CD14-positive monocyte (primary cell): ENCODE measurements around the gene LTO1. TPM values are rescaled to one million over a fixed set of nuclear protein-coding genes. Genes with fewer than 3 reads are reported as not detected.

Experiments used
- DNase-seq, 3 donors: peaks; one replicate each; pipeline ENCODE4 v3.0.0-alpha.2; 2011 to 2022
- H2AFZ ChIP-seq: 2 replicates; pipeline ENCODE4 v1.6.0; 2012; ENCODE audit warnings: mild to moderate bottlenecking, low read depth, low read length, inconsistent platforms; ENCODE audit not compliant: insufficient read depth, poor library complexity, severe bottlenecking
- H3K27ac ChIP-seq, 2 donors: 1 replicate in 1 of 2; 2 replicates in 1 of 2; pipeline ENCODE4 v1.5.1; 2012 to 2013; ENCODE audit warnings: low read length in 2 of 2, control low read depth in 1 of 2, inconsistent platforms in 1 of 2, low read depth in 1 of 2, mild to moderate bottlenecking in 1 of 2
- H3K27me3 ChIP-seq, 2 donors: one replicate each; pipeline versions ENCODE4 v1.6.0 to v1.6.1; 2011 to 2013; ENCODE audit warnings: low read length in 2 of 2; ENCODE audit not compliant: control insufficient read depth in 2 of 2, insufficient read depth in 2 of 2
- H3K36me3 ChIP-seq, 2 donors: replicated peaks in 1 of 2; 1 replicate in 1 of 2; 2 replicates in 1 of 2; pipeline versions ENCODE4 v1.5.1 to v1.6.1; 2012 to 2013; ENCODE audit warnings: low read length in 2 of 2, control low read depth in 1 of 2, inconsistent platforms in 1 of 2, mild to moderate bottlenecking in 1 of 2; ENCODE audit not compliant: insufficient read depth in 2 of 2, control insufficient read depth in 1 of 2
- H3K4me1 ChIP-seq, 2 donors: 1 replicate in 1 of 2; 2 replicates in 1 of 2; pipeline versions ENCODE4 v1.5.1 to v1.6.1; 2012 to 2013; ENCODE audit warnings: low read length in 2 of 2, control low read depth in 1 of 2, inconsistent platforms in 1 of 2, mild to moderate bottlenecking in 1 of 2, moderate library complexity in 1 of 2; ENCODE audit not compliant: insufficient read depth in 2 of 2, control insufficient read depth in 1 of 2
- H3K4me2 ChIP-seq: replicated peaks from 2 replicates; pipeline ENCODE3; 2012; ENCODE audit warnings: low read length, moderate library complexity, mild to moderate bottlenecking; ENCODE audit not compliant: poor library complexity, severe bottlenecking; ENCODE audit errors: extremely low read depth
- H3K4me3 ChIP-seq, 3 experiments: fragments of 200-600 bp in 1 of 3; sonication (generic) in 1 of 3; replicated peaks in 1 of 3; 1 replicate in 2 of 3; 2 replicates in 1 of 3; pipeline ENCODE4 v1.5.1; 2011 to 2013; ENCODE audit warnings: low read length in 3 of 3, mild to moderate bottlenecking in 3 of 3, control low read depth in 2 of 3, low read depth in 2 of 3, inconsistent platforms in 1 of 3, moderate library complexity in 1 of 3
- H3K79me2 ChIP-seq: 2 replicates; pipeline ENCODE4 v1.6.0; 2012; ENCODE audit warnings: mild to moderate bottlenecking, control low read depth, inconsistent platforms, low read length, moderate library complexity; ENCODE audit not compliant: insufficient read depth
- H3K9ac ChIP-seq: 2 replicates; pipeline ENCODE4 v1.6.0; 2017; ENCODE audit warnings: low read length, mild to moderate bottlenecking; ENCODE audit not compliant: insufficient read depth, poor library complexity, severe bottlenecking
- H3K9me3 ChIP-seq, 2 donors: replicated peaks in 1 of 2; 1 replicate in 1 of 2; 2 replicates in 1 of 2; pipeline versions ENCODE4 v1.5.1 to v1.6.1; 2012 to 2013; ENCODE audit warnings: low read length in 2 of 2, control low read depth in 1 of 2; ENCODE audit not compliant: control insufficient read depth in 1 of 2, insufficient read depth in 1 of 2
- H4K20me1 ChIP-seq: 2 replicates; pipeline ENCODE4 v1.6.0; 2012; ENCODE audit warnings: mild to moderate bottlenecking, low read length, control low read depth, moderate library complexity; ENCODE audit not compliant: insufficient read depth
- H3K27ac Mint-ChIP-seq, 7 donors: one replicate each; pipeline ENCODE4 v1.8.0; 2020; ENCODE audit warnings: mild to moderate bottlenecking in 7 of 7, mixed read lengths in 7 of 7, moderate library complexity in 6 of 7, inconsistent platforms in 2 of 7
- H3K27me3 Mint-ChIP-seq, 3 donors: one replicate each; pipeline ENCODE4 v1.8.0; 2021 to 2022; ENCODE audit warnings: low read depth in 3 of 3, mild to moderate bottlenecking in 3 of 3, mixed read lengths in 3 of 3, moderate library complexity in 3 of 3, inconsistent platforms in 1 of 3
- H3K36me3 Mint-ChIP-seq, 2 donors: one replicate each; pipeline ENCODE4 v1.8.0; 2020; ENCODE audit warnings: mixed read lengths in 2 of 2, inconsistent platforms in 1 of 2, mild to moderate bottlenecking in 1 of 2
- H3K4me1 Mint-ChIP-seq: one replicate; pipeline ENCODE4 v1.8.0; 2020; ENCODE audit warnings: mild to moderate bottlenecking, mixed read lengths
- H3K4me3 Mint-ChIP-seq, 2 donors: one replicate each; pipeline ENCODE4 v1.8.0; 2020; ENCODE audit warnings: mild to moderate bottlenecking in 2 of 2, mixed read lengths in 2 of 2, moderate library complexity in 1 of 2
- H3K9me3 Mint-ChIP-seq, 7 donors: one replicate each; pipeline ENCODE4 v1.8.0; 2020 to 2022; ENCODE audit warnings: mixed read lengths in 7 of 7, mild to moderate bottlenecking in 6 of 7, moderate library complexity in 6 of 7, inconsistent platforms in 2 of 7
- WGBS: methylation state at CpG from one replicate; pipeline ENCODE4 v1.1.5; 2013; ENCODE audit warnings: missing lambda C conversion rate; ENCODE audit not compliant: insufficient coverage; 5-methylcytosine and 5-hydroxymethylcytosine counted together
- intact Hi-C, 2 donors: fragments of 100-400 bp; cut with micrococcal nuclease; formaldehyde crosslinking; loops; one replicate each; pipeline versions ENCODE4 v1.15.0 to v1.15.1; 2023
- polyA plus RNA-seq, 3 donors: library from polyadenylated mRNA; depleted of rRNA in 1 of 3; unstranded in 2 of 3; stranded (reverse) in 1 of 3; fragments of 300-500 nt in 2 of 3; fragments of >200 nt in 1 of 3; fragmentation: Illumina TruSeq in 2 of 3; gene quantifications; 1 replicate in 2 of 3; 2 replicates in 1 of 3; pipeline ENCODE4 v1.2.3, GENCODE V29; 2012 to 2021
- TF ChIP-seq, protein P1 (sequence below): fragments of 200-600 bp; IDR thresholded peaks from one replicate; pipeline ENCODE4 v1.8.0; 2022; ENCODE audit warnings: antibody characterized with exemption, mild to moderate bottlenecking

The LTO1 gene
- polyA plus RNA-seq, 3 donors, result 3.9 to 27.1 (median 5.2) TPM

GRCh38 chr11:69686856-69687255 lies 11.7 kb upstream of the LTO1 start:
- no peak for DNase-seq
- H3K36me3 Mint-ChIP-seq, result no peaks in the 10 kb centered on the region
- peak overlapping the region in 1 of 2 donors; percentile 51 for H3K4me3 Mint-ChIP-seq
- H3K27ac Mint-ChIP-seq, result no peak overlapping the region
- no peaks in the 10 kb centered on the region for H3K79me2 ChIP-seq
- no peak overlapping the region for H3K4me2 ChIP-seq
- no peaks in the 10 kb centered on the region for H4K20me1 ChIP-seq
- no peak overlapping the region for H3K9ac ChIP-seq
- H3K4me1 Mint-ChIP-seq, result peaks cover 8% of the 10 kb centered on the region
- H3K9me3 ChIP-seq, result peaks cover 0 to 6% of the 10 kb centered on the region in 2 donors
- peaks cover 29 to 63% (median 41%) of the 10 kb centered on the region in 3 donors for H3K27me3 Mint-ChIP-seq
- intact Hi-C loops, result loop anchor here in 1 of 2 donors (1.0 to 10.0 kb wide), 2 partner anchors 201 to 508 kb away; no protein-coding TSS in a partner anchor
- no peak overlapping the region for H3K4me3 ChIP-seq
- no peak overlapping the region for H3K27ac ChIP-seq
- WGBS, result 96% methylated on average over 7 of the region's 8 CpGs
- no peak overlapping the region for H2AFZ ChIP-seq
- peaks cover 4 to 21% of the 10 kb centered on the region in 2 donors for H3K27me3 ChIP-seq
- TF ChIP-seq, protein P1, sequence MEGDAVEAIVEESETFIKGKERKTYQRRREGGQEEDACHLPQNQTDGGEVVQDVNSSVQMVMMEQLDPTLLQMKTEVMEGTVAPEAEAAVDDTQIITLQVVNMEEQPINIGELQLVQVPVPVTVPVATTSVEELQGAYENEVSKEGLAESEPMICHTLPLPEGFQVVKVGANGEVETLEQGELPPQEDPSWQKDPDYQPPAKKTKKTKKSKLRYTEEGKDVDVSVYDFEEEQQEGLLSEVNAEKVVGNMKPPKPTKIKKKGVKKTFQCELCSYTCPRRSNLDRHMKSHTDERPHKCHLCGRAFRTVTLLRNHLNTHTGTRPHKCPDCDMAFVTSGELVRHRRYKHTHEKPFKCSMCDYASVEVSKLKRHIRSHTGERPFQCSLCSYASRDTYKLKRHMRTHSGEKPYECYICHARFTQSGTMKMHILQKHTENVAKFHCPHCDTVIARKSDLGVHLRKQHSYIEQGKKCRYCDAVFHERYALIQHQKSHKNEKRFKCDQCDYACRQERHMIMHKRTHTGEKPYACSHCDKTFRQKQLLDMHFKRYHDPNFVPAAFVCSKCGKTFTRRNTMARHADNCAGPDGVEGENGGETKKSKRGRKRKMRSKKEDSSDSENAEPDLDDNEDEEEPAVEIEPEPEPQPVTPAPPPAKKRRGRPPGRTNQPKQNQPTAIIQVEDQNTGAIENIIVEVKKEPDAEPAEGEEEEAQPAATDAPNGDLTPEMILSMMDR, result no peak
- H3K4me1 ChIP-seq, result peaks cover 3 to 4% of the 10 kb centered on the region in 2 donors
- H3K36me3 ChIP-seq, result no peaks in the 10 kb centered on the region
- peaks cover 1 to 16% (median 9%) of the 10 kb centered on the region in 7 donors for H3K9me3 Mint-ChIP-seq

DNA sequence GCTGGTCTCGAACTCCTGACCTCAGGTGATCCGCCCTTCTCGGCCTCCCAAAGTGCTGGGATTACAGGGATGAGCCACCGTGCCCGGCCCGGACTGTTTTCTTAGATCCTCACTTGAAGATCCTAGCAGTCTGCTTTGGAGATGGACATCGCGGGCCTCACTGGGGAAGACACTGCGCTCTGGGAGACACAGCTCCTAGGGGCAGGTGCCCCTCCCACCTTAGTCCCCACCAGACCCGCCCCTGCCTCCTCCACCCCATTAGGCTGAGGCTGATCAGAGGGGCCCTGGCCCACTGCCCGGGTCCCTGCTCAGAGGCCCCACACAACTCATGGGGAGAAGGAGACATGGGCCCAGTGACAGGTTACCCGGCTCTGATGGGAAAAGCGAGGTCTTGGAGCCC lies 11.3 kb upstream of the LTO1 start:
- 88% methylated on average over 11 of the region's 13 CpGs for WGBS
- Mint-ChIP-seq H3K27me3 (peaks cover 29 to 63% (median 41%) of the 10 kb centered on the region in 3 donors), H3K36me3 (no peaks in the 10 kb centered on the region), H3K4me1 (peaks cover 8% of the 10 kb centered on the region), H3K4me3 (peak overlapping the region in 1 of 2 donors; percentile 76), H3K9me3 (peaks cover 1 to 13% (median 8%) of the 10 kb centered on the region in 7 donors), H3K27ac (no peak overlapping the region)
- Histone ChIP-seq H2AFZ (no peak overlapping the region), H3K27me3 (peaks cover 4 to 21% of the 10 kb centered on the region in 2 donors), H3K4me1 (peaks cover 3 to 4% of the 10 kb centered on the region in 2 donors), H4K20me1 (no peaks in the 10 kb centered on the region), H3K36me3 (no peaks in the 10 kb centered on the region), H3K9ac (no peak overlapping the region), H3K27ac (no peak overlapping the region), H3K4me2 (no peak overlapping the region), H3K9me3 (peaks cover 0 to 6% of the 10 kb centered on the region in 2 donors), H3K79me2 (no peaks in the 10 kb centered on the region), H3K4me3 (no peak overlapping the region)
- TF ChIP-seq, protein P1, result no peak
- intact Hi-C loops, result loop anchor here in 1 of 2 donors (1.0 to 10.0 kb wide), 2 partner anchors 202 to 508 kb away; no protein-coding TSS in a partner anchor
- no peak for DNase-seq
